IPS-11a (cell line): ENCODE measurements around the gene EPB41L2.

ENCODE experiments used
- H3K4me3 ChIP-seq: one replicate; pipeline ENCODE4 v1.5.1; 2013; ENCODE audit warnings: low read depth, low read length, control low read depth

The EPB41L2 gene

DNA sequence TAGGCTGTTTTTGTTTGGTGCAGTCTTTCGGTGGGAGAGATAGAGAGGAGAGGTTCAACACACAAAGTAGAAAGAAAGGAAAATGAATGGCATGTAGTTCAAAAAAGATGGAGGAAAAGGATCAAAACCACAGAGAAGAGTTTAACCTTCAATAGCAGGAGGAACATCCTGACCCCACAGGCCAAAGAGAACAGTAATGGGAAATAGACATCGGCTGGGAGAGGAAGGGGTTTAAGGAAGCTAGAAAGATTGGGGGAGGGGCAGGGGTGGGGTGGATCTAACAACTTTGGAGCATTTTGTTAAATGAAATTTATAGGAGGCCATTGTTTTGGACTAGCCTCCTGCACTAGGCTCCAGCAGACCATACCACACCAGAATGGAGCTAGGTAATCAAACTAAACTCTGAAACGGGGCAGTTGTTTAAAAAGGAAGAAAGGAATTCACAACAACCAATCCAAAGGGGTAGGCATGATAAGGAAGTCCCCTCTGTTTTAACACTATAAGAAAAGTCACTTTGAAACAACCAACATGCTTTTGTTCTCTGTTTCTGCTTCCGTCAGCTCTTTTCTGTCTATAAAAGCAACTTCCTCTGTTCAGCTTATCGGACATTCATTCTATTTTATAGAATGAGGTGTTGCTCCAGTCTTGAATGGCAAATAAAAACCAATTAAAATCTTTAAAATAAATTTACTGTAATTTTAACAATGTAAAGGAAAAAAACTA lies 82.6 kb downstream of the EPB41L2 start:
- H3K4me3 ChIP-seq, result no peak overlapping the region

- no peak overlapping the region for H3K4me3 ChIP-seq
These were observed 84.2 kb downstream of the EPB41L2 start for GRCh38 chr6:130978660-130979396.

- H3K4me3 ChIP-seq, result no peak overlapping the region
These were observed 84.9 kb downstream of the EPB41L2 start for GRCh38 chr6:130978180-130978579.

GRCh38 chr6:130975325-130975724 lies 87.7 kb downstream of the EPB41L2 start:
- H3K4me3 ChIP-seq, result no peak overlapping the region

- no peak overlapping the region for H3K4me3 ChIP-seq
These were observed 89.3 kb downstream of the EPB41L2 start for GRCh38 chr6:130973521-130974277.

DNA sequence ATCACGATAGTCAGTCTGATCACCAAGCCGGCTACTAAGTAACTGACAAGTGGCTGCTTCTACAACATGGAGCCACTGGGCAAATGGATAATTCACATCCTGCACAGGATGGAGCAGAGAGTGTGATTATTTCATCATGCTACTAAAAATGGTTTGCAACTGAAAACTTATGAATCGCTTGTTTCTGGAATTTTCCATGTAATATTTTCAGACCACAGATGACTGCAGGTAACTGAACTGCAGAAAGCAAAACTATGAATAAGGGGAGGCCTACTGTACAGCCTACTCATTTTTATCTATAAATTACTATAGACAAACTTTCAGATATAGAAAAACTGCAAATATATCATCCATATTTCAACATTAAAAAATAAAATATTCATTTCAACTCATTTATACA lies 91.5 kb downstream of the EPB41L2 start:
- no peak overlapping the region for H3K4me3 ChIP-seq

DNA sequence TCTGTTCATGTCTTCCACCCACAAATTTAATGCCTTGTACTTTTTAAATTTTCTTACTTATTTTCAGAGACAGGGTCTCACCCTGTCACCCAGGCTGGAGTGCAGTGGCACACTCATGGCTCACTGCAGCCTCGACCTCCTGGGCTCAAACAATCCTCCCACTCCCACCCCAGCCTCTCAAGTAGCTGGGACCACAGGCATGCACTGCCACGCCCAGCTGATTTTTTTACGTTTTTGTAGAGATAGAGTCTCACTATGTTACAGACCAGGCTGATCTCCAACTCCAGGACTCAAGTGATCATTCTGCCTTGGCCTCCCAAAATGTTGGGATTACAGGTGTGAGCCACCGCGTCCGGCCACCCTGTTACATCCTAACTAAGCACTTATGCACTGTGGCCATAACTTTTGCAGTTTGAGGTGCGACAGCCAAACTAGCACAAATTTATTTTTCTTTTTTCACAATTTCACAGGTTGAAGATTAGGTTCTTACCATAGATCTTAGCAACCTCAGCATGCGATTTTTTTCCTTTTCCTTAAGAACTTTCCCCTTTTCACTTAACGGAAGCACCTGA lies 92.1 kb downstream of the EPB41L2 start:
- H3K4me3 ChIP-seq, result no peak overlapping the region

- H3K4me3 ChIP-seq, result no peak overlapping the region
These were observed 93.1 kb downstream of the EPB41L2 start for GRCh38 chr6:130969791-130970491.

- no peak overlapping the region for H3K4me3 ChIP-seq
These were observed 93.9 kb downstream of the EPB41L2 start for GRCh38 chr6:130969166-130969565.

GRCh38 chr6:130968476-130968875 lies 94.6 kb downstream of the EPB41L2 start:
- no peak overlapping the region for H3K4me3 ChIP-seq

DNA sequence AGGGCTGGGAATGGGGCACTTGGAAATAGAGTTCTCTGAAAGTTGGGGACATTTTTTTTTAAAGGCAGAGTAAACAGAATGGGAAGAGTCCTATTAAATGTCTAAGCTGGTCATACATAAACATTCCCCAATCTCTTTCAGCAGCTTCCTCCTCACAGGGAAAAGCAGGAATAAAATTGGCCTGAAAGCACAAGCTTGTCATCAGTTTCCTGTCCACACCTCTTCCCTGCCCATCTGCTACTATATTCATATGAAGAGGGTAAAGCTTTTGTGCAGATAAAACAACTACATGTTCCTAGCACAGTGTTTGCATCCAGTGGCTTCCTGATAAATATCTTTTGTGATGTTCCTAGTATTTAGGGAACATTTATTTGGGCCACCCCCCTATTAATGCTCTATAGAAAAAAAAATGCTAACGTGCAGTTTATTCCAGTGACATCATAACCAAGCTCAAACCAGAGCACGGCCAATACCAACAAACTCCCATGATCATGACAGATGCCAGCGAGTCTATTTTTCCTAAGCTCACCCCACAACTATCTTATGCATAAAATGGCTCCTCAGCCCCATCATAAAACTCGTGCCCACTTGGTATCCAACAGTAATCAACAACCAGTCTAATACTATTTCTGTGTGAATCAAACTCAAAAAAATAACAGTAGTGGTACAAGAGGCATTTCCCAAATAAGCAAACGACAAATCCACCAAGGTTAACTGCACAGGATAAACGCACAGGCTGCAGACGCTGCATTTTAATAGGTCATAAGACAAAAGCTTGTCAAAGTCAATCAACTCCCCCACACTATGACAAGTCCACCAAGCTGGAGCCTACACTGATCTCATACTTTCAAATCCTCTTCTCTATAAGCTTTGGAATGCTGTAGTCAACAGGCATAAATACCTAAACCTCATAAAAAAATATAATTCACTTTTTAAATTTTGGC lies 95.3 kb downstream of the EPB41L2 start:
- H3K4me3 ChIP-seq, result no peak overlapping the region

DNA sequence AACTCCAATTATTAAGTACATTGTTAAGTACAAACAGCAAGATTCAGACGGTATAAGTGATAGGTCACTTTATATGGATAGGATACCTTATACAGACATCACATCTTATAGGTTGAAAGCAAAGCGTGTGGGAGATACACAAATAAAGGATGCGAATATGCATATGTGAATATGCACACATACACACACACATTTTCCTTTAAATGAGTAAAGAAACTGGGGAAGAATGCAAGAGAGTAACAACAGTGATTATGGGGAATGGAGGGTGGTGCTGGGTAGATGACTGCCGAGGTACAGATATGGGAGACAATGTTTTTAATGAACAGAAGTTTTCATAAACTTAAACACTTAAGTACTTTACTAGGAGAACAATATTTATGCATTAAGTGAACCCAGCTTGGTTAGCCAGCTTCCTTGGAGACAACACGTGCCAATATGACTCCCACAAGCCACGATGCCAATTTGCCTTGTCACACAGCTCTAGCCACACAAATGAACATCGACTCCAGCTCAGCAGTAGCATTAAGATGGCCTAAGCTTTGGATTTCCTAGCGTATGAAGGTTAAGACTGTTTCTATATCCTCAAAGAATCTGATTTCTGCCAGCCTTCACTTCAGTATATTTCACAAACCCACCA lies 96.6 kb downstream of the EPB41L2 start:
- H3K4me3 ChIP-seq, result no peak overlapping the region

GRCh38 chr6:130965656-130966055 lies 97.4 kb downstream of the EPB41L2 start:
- no peak overlapping the region for H3K4me3 ChIP-seq

DNA sequence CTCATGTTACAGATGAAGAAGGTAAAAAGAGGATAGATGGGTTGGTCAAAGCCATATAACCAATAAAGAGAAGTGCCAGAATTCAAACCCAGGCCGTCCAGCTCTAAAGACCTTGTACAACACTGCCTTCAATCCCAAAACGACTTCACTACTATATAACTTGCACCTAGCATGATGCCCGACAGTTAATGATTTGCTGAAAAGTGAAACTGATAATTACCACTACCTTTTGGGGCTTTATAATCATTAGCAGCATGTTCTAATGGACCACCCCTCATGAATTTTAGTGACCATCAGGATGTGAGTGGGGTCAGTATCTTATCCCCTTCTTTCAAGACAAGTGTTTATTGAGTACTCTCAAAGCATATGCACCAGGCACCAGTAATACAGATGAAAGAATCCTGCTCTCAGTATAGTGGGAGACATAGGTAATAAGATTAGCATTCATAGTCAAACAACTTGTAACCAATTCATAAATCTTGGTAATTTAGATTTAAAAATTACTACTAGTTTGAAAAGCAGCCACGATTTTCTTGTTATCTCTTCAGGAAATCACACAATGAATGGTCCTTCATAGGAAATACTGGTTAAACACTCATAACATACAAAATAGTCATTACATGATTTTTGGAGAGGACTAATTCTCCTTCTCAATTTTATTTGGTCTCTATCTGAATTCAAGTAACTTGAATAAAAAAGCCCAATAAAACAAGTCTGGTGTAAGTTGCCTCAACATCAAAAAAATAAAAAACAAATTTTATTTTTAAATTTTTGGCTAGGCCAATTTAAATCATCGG lies 98.0 kb downstream of the EPB41L2 start:
- no peak overlapping the region for H3K4me3 ChIP-seq

GRCh38 chr6:130964289-130964688 lies 98.8 kb downstream of the EPB41L2 start:
- H3K4me3 ChIP-seq, result no peak overlapping the region

- H3K4me3 ChIP-seq, result no peak overlapping the region
These were observed 100.1 kb downstream of the EPB41L2 start for GRCh38 chr6:130962966-130963365.

- no peak overlapping the region for H3K4me3 ChIP-seq
These were observed 101.9 kb downstream of the EPB41L2 start for GRCh38 chr6:130961148-130961547.

- no peak overlapping the region for H3K4me3 ChIP-seq
These were observed 103.1 kb downstream of the EPB41L2 start for GRCh38 chr6:130959951-130960350.
